Left ventricle myocardium superior (tissue), 1 donor: ENCODE results near the gene DRAXIN. TPM values are rescaled to one million over a fixed set of nuclear protein-coding genes. Genes with fewer than 3 reads are reported as not detected.
A peak's percentile ranks its signal among the peaks of the same experiment; 100 is the strongest.

Source experiments
- ATAC-seq: fragments of 200-7000 bp; cut with Tn5 transposase; one replicate; pipeline ENCODE4 v1.9.1; 2020; ENCODE audit warnings: mild to moderate bottlenecking, moderate library complexity
- DNase-seq: peaks from one replicate; pipeline ENCODE4 v3.0.0-alpha.2; 2020
- intact Hi-C: fragments of 100-400 bp; cut with micrococcal nuclease; formaldehyde crosslinking; loops from one replicate; pipeline ENCODE4 v1.11.0; 2022
- total RNA-seq: library from RNA; stranded (reverse); fragmentation: NEBNext Ultra II Directional; extraction: Animal tissue kit (Norgen Biotek cat#: 25700); gene quantifications from one replicate; pipeline ENCODE4 v1.2.1, GENCODE V29; 2021
- donor health status: DM: no; HTN: yes; CAD: no; lungs with severe emphysema.

Gene DRAXIN
- total RNA-seq, 1 donor from 2014 or later = 0.05 TPM

- intact Hi-C loops = no loop called here
- DNase-seq (peak; percentile 68), ATAC-seq (peak; percentile 77)
Measured at GRCh38 chr1:11746795-11747487, 55.4 kb downstream of the DRAXIN start.

GRCh38 chr1:11748294-11749202 is 57.0 kb downstream of the DRAXIN start:
- intact Hi-C loops = no loop called here
- ATAC-seq = no peak

DNA sequence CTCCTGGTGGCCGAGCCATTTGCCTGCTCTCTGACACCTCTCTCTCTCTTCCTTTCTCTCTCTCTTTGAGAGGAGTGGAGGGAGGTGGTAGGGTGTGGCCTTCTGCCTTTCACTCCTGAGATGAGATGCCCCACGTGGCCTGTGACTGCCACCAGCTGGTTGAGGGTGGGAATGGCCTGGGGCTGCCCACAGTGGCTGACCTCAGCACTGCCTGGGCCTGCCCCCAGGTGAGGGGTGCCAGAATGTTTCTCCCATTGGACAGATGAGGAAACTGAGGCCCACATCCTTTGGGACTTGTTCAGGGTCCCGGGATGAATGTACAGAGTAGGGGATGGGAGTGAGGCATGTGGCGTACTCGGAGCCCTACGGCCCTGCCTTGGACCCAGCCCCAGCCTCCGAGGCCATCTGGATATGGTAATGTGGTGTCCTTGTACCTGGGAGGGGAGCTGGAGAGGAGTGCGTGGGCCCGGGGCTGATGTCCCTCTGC is 57.7 kb downstream of the DRAXIN start:
- DNase-seq (peak; percentile 60), ATAC-seq (peak; percentile 54)
- intact Hi-C loops = no loop called here

More at GRCh38 chr1:11748294-11749202, 57.0 kb downstream of the DRAXIN start:
- no peak for DNase-seq

DNA sequence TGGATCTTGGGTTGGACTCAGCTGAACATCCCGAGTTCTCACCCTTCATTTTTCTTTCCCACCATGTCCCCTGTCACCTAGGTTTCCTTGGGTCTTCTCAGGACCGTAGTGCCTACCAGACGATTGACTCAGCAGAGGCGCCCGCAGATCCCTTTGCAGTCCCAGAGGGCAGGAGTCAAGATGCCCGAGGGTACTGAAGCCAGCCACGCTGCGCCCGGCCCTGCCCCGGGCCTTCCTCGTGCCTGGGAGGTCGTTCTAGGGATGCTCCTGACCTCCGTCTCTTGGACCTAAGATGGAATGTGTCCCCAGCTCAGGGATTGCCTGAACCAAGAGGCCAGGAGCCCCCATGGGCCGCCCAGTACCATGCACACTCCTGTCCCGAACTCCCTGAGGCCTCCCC is 58.5 kb downstream of the DRAXIN start:
- intact Hi-C loops = no loop called here
- ATAC-seq (no peak), DNase-seq (no peak)

DNA sequence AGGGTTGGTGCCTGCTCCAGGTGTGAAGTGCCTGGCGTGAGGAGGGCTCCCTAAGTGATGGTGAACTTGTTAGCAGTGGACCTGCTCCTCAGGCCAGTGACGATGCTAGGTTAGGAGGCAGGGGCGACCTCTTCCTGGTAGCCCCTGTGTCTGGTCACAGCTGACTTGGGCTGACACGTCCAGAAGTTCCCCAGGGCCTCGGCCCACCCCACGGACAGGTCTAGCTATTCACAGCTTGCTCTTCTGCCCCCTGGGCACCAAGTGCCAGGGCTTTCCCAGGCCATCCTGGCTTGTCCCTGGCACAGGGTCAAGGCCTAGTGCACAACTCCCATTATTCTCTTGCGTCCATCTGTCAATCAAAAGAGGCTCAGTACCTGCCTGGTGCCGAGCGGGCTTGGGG is 59.6 kb downstream of the DRAXIN start:
- intact Hi-C loops = no loop called here
- DNase-seq (no peak), ATAC-seq (no peak)

GRCh38 chr1:11752359-11753088 is 61.0 kb downstream of the DRAXIN start:
- ATAC-seq (no peak), DNase-seq (no peak)
- intact Hi-C loops = no loop called here

- intact Hi-C loops = no loop called here
- DNase-seq (no peak), ATAC-seq (no peak)
Measured at GRCh38 chr1:11753555-11754208, 62.2 kb downstream of the DRAXIN start.

- intact Hi-C loops = no loop called here
- DNase-seq = no peak
- no peak for ATAC-seq
Measured at GRCh38 chr1:11757047-11757446, 65.5 kb downstream of the DRAXIN start.

DNA sequence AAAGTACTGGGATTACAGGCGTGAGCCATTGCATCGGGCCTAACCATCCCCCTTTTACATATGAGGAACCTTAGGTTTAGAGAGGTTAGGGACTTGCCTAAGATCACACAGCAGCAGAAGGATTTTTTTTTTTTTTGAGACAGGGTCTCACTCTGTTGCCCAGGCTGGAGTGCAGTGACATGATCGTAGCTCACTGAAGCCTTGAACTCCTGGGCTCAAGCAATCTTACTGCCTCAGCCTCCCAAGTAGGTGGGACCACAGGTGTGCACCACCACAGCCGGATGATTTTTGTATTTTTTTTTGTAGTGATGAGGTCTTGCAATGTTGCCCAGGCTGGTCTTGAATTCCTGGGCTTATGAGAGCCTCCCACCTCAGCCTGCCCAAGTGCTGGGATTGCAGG is 68.3 kb downstream of the DRAXIN start:
- no peak for ATAC-seq
- no peak for DNase-seq
- intact Hi-C loops = no loop called here

DNA sequence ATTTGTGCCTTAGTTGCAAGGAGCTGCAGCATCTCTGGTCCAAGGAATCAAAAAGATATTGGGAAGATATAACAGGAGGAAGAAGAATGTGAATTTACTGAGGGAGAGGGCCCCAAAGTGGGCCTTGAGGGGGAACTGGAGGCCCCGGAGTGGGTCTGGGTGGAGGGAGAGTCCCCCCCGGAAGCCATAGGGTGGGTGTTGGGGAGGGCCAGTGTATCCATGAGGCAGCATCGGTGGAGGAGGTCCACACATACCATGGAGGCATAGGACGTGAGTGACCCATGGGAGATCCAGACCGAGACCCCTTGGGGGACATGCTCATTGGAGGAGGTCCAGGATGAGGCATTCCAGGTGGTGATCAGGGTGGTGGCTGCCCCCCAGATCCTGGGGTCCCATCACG is 69.8 kb downstream of the DRAXIN start:
- no peak for ATAC-seq
- intact Hi-C loops = no loop called here

GRCh38 chr1:11761988-11762406 is 70.5 kb downstream of the DRAXIN start, which contains the start of gene C1orf167:
TSS of gene C1orf167 (plus strand) at chr1:11762193. CDS start at chr1:11764401, 2,208 bp downstream.
- DNase-seq = no peak
- intact Hi-C loops = no loop called here
- peak; percentile 55 for ATAC-seq

More for the DNA sequence above, 69.8 kb downstream of the DRAXIN start:
- DNase-seq = no peak

GRCh38 chr1:11764115-11764514 is 72.6 kb downstream of the DRAXIN start:
- DNase-seq (no peak), ATAC-seq (no peak)
- intact Hi-C loops = no loop called here

- DNase-seq = no peak
Measured at GRCh38 chr1:11764519-11764918, 73.0 kb downstream of the DRAXIN start.

DNA sequence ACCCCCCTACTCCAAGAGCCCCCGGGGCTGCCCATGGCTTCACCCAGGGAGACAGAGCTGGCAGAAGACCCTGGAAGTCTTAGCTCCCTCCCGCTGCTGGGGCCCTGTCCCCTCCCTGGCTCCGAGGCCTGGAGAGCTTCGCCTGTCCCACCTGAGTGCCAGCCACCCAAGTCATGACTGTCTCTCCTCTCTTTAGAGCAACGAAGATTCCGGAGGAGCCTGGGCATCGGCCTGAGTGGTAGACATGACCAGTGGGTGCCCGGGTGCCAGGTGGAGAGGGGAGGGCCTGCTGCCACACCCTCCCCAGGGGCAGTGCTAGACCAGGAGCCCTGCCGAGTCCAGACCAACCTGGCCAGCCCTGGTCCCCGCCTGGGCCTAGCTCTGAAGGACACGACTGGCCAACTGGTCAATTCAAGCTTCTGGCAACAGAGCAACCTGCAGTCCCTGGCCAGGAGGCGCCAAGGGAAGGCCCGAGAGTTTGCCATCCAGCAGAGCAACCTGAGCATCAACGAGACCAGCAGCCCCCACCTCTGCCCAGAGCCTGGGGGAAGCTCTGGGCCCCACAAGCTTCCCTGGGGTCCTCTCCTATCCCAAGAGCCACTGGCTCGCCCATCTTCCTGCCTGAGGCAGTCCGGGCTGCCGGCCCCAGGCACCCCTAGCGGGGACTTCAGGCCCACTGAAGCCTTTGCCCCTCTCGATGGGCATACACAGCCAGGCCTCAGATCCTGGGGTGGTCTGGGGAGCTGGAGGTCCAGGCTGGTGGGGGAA is 74.3 kb downstream of the DRAXIN start:
- DNase-seq (no peak), ATAC-seq (no peak)
- intact Hi-C loops = no loop called here

More at GRCh38 chr1:11764519-11764918, 73.0 kb downstream of the DRAXIN start:
- ATAC-seq = no peak
- intact Hi-C loops = no loop called here

GRCh38 chr1:11766429-11766776 is 74.9 kb downstream of the DRAXIN start:
- DNase-seq (no peak), ATAC-seq (no peak)
- intact Hi-C loops = no loop called here

DNA sequence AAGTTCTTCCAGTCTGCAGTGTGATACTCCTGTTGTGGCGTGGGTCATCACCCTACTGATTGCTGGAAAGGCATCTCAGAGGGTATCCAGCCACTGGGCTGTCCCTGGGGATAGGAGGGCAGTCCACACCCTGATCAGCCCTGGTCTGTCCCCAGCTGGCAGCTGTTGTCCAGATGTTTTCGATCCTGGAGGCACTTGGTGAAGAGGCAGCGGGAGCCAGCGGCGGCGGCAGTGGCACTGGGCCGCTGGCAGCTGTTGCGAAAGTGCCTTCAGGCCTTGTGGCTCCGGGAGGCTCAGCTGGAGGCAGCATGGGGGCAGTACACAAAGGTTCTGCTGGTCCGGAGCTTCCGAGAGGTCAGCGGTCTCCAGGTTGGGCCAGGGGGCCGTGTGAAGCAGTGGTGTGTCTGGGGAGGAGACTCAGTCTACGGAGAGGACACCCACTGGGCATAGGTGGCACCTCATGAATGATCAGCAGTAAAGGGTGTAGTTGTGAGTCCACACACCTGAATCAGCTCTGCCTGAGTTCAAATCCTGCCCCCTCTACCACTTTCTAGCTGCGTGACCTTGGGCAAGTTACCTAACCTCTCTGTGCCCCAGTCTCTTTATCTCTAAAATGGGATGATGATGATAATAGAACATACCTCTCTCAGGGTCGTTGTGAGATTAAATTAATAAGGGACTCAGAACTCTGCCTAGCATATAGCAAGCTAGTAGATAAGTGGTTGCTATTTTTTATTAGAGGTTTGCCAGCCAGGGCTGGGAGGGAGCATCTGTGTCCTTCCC is 76.6 kb downstream of the DRAXIN start:
- ATAC-seq (no peak), DNase-seq (no peak)
- intact Hi-C loops = no loop called here

DNA sequence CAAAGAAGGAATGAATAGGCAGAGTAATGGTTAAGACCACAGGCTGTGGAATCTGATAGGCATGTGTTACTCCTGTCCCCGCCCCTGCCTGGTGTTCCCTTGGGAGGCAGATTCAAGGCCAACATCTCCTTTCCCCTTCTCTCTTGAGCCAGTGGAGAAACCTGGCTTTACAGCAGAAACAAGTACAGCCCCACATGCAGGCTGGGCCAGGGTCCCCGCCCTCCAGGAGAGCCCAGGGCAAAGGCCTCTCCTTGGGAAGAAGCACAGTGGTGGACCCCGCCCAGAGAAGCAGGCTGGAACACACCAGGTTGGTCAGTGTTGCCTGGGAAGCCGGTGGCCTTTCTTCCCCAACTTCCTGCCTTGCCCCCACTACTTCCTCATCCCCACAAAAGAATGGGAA is 77.3 kb downstream of the DRAXIN start:
- no peak for DNase-seq
- intact Hi-C loops = no loop called here
- ATAC-seq = no peak

GRCh38 chr1:11769274-11769673 is 77.8 kb downstream of the DRAXIN start:
- ATAC-seq (no peak), DNase-seq (no peak)
- intact Hi-C loops = no loop called here
